GM12874 (cell line): ENCODE results near the gene FILIP1L.

Source experiments
- TF ChIP-seq, protein P1 (sequence below): IDR thresholded peaks from 2 replicates; pipeline ENCODE4 v1.5.1; 2011; ENCODE audit warnings: low read depth, mild to moderate bottlenecking, control low read depth, low read length, moderate library complexity; ENCODE audit not compliant: insufficient read depth

FILIP1L gene

DNA sequence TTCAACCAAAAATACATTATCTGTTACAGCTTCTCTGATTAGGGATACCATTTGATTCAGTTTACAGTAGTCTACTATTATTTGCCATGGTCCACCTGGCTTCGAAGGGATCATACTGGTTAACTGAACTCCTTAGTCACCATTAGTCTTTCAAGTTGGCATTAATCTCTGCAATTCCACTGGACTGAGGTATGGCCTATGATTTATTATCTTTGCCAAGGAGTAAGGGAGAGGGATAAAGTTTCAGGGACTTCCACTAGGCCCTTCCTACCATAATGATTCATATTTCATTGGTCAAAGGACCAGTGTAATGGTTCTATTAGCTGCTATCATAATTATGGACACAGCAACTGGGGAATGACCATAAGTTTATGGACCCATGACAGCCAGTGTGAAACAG lies 303.9 kb downstream of the FILIP1L start:
- TF ChIP-seq, protein P1, sequence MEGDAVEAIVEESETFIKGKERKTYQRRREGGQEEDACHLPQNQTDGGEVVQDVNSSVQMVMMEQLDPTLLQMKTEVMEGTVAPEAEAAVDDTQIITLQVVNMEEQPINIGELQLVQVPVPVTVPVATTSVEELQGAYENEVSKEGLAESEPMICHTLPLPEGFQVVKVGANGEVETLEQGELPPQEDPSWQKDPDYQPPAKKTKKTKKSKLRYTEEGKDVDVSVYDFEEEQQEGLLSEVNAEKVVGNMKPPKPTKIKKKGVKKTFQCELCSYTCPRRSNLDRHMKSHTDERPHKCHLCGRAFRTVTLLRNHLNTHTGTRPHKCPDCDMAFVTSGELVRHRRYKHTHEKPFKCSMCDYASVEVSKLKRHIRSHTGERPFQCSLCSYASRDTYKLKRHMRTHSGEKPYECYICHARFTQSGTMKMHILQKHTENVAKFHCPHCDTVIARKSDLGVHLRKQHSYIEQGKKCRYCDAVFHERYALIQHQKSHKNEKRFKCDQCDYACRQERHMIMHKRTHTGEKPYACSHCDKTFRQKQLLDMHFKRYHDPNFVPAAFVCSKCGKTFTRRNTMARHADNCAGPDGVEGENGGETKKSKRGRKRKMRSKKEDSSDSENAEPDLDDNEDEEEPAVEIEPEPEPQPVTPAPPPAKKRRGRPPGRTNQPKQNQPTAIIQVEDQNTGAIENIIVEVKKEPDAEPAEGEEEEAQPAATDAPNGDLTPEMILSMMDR, result no peak

DNA sequence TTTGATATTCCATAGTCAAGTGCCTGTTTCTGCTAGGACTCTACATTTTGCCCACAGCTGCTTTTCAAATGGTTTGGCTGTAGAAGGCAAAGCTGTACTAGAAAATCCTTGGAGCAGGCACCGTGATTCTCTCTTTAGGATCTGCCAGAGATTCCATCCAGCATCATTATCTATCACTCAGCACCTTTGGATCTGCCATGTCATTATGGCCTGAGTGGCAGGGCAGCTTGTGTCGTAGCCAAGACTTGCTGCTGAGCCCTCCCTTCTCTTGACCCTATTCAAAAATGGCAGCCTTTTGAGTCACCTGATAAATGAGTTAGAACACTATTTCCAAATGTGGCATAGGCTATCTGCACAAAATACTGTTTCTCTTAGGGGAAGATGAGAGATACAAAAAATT lies 304.7 kb downstream of the FILIP1L start:
- TF ChIP-seq, protein P1, result no peak

DNA sequence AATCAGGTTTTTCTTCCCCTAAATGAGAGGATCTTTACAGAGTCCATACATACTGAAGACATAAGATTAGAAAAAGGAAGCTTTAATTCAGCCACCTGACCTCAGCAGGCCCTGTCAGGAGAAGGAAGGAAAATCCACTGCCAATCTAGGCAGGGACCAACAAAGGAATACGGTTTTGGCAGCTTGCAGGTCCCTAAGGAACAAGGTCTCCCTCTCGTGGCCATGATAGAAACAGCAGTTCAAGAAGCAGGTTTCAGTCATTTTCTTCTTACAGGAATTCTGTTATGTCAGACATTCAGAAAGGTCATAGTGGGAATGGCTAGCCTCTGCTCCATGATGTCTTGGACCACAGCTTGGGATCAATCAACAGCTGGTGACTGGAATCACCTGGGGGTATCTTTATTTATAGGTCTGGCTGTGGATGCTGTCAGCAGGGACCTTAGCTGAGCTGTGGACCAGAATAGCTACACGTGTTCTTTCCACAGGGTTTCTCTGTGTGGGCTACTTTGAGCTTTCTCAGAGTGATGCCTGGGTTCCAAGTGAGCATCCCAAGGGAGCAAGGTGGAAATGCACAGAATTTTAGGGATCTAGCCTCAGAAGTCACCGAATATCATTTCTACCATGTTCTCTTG lies 306.0 kb downstream of the FILIP1L start:
- TF ChIP-seq, protein P1, result peak; percentile 86

DNA sequence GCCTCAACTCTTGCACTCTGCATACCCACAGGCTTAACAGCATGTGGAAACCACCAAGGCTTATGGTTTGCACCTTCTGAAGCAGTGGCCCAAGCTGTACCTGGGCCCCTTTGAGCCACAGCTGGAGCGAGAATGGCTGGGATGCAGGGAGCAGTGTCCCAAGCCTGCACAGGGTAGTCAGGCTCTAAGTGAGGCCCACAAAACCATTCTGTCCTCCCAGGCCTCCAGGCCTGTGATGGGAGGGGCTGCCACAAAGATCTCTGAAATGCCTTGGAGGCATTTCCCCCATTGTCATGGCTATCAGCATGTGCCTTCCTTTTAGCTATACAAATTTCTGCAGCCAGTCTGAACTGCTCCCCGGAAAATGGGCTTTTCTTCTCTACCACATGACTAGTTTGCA lies 309.1 kb downstream of the FILIP1L start:
- TF ChIP-seq, protein P1, result no peak

DNA sequence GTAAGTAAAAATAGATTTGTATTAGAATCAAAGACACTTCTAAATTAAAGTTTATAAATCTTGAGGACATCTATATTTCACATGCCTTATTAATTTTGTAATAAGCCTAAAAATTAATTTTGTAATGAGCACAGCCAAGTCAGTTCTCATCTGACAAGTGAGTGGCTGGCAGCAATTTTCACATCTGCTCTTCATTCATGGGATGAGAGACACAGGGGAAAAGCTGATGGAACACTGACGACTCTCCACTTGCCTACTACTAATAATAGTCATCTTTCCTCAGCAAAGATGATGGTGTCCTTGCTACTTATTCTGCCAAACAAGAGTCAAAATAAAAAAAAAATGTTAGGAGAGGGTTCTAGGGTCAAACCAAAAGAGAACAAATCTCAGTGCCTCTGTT lies 311.0 kb downstream of the FILIP1L start:
- TF ChIP-seq, protein P1, result no peak

DNA sequence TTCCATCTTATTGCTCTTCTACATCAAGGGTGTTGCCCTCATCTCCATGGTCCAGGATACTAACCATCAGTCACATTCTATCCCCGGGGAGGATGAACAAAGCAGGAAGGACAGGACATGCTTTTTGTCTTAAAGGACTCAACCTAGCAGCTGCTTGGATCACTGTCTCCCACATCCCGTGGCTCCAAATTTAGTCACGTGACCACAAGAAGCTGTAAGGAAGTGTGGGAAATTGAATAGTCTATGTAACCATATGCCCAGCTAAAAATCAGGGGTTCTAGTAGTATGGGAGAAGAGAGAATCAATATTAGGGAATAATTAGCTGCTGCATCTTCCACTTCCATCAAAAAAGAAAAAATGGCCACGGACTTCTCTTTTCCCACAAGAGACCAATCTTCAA lies 314.9 kb downstream of the FILIP1L start:
- TF ChIP-seq, protein P1, result no peak

DNA sequence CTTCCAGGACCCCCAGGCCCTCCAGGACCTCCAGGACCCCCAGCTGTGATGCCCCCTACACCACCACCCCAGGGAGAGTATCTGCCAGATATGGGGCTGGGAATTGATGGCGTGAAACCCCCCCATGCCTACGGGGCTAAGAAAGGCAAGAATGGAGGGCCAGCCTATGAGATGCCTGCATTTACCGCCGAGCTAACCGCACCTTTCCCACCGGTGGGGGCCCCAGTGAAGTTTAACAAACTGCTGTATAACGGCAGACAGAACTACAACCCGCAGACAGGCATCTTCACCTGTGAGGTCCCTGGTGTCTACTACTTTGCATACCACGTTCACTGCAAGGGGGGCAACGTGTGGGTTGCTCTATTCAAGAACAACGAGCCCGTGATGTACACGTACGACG lies 318.7 kb downstream of the FILIP1L start:
- TF ChIP-seq, protein P1, result no peak
